HL-60 (cell line): Measurements from ENCODE around the gene C1orf21.

Experiments used
- GABPA ChIP-seq: IDR thresholded peaks from 2 replicates; pipeline ENCODE4 v1.6.1; 2012; ENCODE audit warnings: low read depth
- POLR2AphosphoS5 ChIP-seq: IDR thresholded peaks from 2 replicates; pipeline ENCODE4 v1.6.1; 2012; ENCODE audit warnings: low read depth
- SPI1 ChIP-seq: IDR thresholded peaks from 2 replicates; pipeline ENCODE4 v1.6.1; 2012; ENCODE audit warnings: low read depth, mild to moderate bottlenecking, borderline replicate concordance
- TF ChIP-seq, protein P1 (sequence below): IDR thresholded peaks from one replicate; pipeline ENCODE4 v1.5.1; 2011; ENCODE audit warnings: low read length, control low read depth, inconsistent platforms; ENCODE audit not compliant: insufficient read depth
- TF ChIP-seq, protein P2 (sequence below): IDR thresholded peaks from 2 replicates; pipeline ENCODE4 v1.6.1; 2012; ENCODE audit warnings: low read depth; ENCODE audit not compliant: insufficient replicate concordance

DNA sequence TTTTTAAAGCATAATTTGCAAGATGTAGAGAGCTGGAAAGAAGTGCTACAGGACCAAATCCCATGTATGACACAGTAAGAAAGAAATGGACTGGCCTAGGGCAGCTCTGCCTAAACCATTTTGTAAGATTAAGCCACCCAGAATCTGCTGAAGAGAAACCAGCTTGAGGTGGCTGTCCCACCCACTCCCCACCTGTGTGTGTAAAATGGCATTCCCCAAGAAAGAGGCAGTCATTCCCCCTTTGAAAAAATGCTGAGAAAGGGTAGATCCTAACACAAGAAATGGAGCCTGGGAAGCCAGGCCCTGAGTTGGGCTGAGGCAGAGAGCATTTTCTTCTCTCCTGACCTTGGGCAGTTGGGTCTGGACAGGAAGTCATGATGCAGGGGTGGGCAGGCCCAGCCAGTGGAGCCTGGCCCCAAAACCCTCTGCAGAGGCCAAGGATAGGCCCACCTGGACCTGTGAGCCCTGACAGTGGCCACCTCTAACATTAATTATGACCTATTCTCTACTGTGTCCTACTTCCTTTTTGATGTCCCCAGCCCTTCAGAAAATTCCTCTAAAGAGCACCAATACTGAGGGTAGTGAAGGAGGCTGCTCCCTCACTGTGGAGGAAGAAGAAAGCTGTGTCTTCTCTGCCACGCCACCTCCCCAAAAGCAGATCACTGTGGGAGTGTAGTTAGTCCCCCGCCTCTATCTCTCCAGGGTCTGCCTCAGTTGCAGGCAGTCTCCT is 273.8 kb downstream of the C1orf21 start:
- TF ChIP-seq, protein P1, sequence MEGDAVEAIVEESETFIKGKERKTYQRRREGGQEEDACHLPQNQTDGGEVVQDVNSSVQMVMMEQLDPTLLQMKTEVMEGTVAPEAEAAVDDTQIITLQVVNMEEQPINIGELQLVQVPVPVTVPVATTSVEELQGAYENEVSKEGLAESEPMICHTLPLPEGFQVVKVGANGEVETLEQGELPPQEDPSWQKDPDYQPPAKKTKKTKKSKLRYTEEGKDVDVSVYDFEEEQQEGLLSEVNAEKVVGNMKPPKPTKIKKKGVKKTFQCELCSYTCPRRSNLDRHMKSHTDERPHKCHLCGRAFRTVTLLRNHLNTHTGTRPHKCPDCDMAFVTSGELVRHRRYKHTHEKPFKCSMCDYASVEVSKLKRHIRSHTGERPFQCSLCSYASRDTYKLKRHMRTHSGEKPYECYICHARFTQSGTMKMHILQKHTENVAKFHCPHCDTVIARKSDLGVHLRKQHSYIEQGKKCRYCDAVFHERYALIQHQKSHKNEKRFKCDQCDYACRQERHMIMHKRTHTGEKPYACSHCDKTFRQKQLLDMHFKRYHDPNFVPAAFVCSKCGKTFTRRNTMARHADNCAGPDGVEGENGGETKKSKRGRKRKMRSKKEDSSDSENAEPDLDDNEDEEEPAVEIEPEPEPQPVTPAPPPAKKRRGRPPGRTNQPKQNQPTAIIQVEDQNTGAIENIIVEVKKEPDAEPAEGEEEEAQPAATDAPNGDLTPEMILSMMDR = no peak
- TF ChIP-seq, protein P2, sequence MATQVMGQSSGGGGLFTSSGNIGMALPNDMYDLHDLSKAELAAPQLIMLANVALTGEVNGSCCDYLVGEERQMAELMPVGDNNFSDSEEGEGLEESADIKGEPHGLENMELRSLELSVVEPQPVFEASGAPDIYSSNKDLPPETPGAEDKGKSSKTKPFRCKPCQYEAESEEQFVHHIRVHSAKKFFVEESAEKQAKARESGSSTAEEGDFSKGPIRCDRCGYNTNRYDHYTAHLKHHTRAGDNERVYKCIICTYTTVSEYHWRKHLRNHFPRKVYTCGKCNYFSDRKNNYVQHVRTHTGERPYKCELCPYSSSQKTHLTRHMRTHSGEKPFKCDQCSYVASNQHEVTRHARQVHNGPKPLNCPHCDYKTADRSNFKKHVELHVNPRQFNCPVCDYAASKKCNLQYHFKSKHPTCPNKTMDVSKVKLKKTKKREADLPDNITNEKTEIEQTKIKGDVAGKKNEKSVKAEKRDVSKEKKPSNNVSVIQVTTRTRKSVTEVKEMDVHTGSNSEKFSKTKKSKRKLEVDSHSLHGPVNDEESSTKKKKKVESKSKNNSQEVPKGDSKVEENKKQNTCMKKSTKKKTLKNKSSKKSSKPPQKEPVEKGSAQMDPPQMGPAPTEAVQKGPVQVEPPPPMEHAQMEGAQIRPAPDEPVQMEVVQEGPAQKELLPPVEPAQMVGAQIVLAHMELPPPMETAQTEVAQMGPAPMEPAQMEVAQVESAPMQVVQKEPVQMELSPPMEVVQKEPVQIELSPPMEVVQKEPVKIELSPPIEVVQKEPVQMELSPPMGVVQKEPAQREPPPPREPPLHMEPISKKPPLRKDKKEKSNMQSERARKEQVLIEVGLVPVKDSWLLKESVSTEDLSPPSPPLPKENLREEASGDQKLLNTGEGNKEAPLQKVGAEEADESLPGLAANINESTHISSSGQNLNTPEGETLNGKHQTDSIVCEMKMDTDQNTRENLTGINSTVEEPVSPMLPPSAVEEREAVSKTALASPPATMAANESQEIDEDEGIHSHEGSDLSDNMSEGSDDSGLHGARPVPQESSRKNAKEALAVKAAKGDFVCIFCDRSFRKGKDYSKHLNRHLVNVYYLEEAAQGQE = no peak
- TF ChIP-seq GABPA (no peak), POLR2AphosphoS5 (no peak), SPI1 (no peak)
